SK-N-SH (cell line): Measurements from ENCODE around the gene MAP2K2. TPM values are rescaled to one million over a fixed set of nuclear protein-coding genes. Genes with fewer than 3 reads are reported as not detected.

ENCODE experiments used
- CTCF ChIA-PET: fragments of 300-600, 350-600 bp; formaldehyde crosslinking; extraction: SDS; loops from one replicate; lab custom pipeline; 2021; lab: Yijun Ruan, JAX
- POLR2A ChIA-PET: fragments of 350-600 bp; sonication (Branson Sonifier 250); formaldehyde crosslinking; extraction: SDS; loops from one replicate; lab custom pipeline; 2020; ENCODE audit warnings: antibody characterized with exemption, inconsistent platforms; lab: Yijun Ruan, JAX
- DNase-seq: peaks from one replicate; pipeline ENCODE4 v3.0.0; 2012
- H2AFZ ChIP-seq: fragments of 200-600 bp; sonication (generic); 2 replicates; pipeline ENCODE4 v1.8.1; 2016; ENCODE audit warnings: antibody characterized with exemption, mild to moderate bottlenecking, low read depth
- H3F3A ChIP-seq: fragments of 200-600 bp; sonication (generic); replicated peaks from 2 replicates; pipeline ENCODE3; 2016; ENCODE audit warnings: antibody characterized with exemption, mild to moderate bottlenecking; ENCODE audit not compliant: insufficient read depth
- H3K27ac ChIP-seq, 2 experiments: fragments of 200-500 bp in 1 of 2; fragments of 200-600 bp in 1 of 2; sonication (Bioruptor generic) in 1 of 2; sonication (generic), shearing (Covaris generic) in 1 of 2; 2 replicates each; pipeline versions ENCODE4 v1.5.1 to v1.6.1; 2014 to 2016; ENCODE audit warnings: low read depth in 2 of 2, inconsistent platforms in 1 of 2, low read length in 1 of 2, mild to moderate bottlenecking in 1 of 2, mixed read lengths in 1 of 2
- H3K27me3 ChIP-seq: fragments of 200-600 bp; sonication (generic), shearing (Covaris generic); 2 replicates; pipeline ENCODE4 v1.6.1; 2016; ENCODE audit warnings: mixed run types; ENCODE audit not compliant: insufficient read depth
- H3K36me3 ChIP-seq, 2 experiments: fragments of 200-500 bp in 1 of 2; fragments of 200-600 bp in 1 of 2; sonication (Bioruptor generic) in 1 of 2; sonication (generic) in 1 of 2; replicated peaks in 1 of 2; 2 replicates each; pipeline versions ENCODE3 to v1.5.1; 2014 to 2016; ENCODE audit warnings: low read length in 1 of 2, mild to moderate bottlenecking in 1 of 2; ENCODE audit not compliant: insufficient read depth in 2 of 2, control insufficient read depth in 1 of 2
- H3K4me1 ChIP-seq, 2 experiments: fragments of 200-500 bp in 1 of 2; fragments of 200-600 bp in 1 of 2; sonication (Bioruptor generic) in 1 of 2; sonication (generic), shearing (Covaris generic) in 1 of 2; 2 replicates each; pipeline versions ENCODE4 v1.5.1 to v1.6.1; 2014 to 2016; ENCODE audit warnings: low read depth in 1 of 2, low read length in 1 of 2, mixed run types in 1 of 2; ENCODE audit not compliant: insufficient read depth in 2 of 2, control insufficient read depth in 1 of 2
- H3K4me2 ChIP-seq: fragments of 200-600 bp; sonication (generic), shearing (Covaris generic); 2 replicates; pipeline ENCODE4 v1.6.1; 2017; ENCODE audit warnings: mixed run types
- H3K4me3 ChIP-seq, 2 experiments: fragments of 200-500 bp in 1 of 2; fragments of 200-600 bp in 1 of 2; sonication (Bioruptor generic) in 1 of 2; sonication (generic), shearing (Covaris generic) in 1 of 2; 2 replicates each; pipeline versions ENCODE4 v1.5.1 to v1.8.1; 2014 to 2016; ENCODE audit warnings: low read depth in 2 of 2, inconsistent platforms in 1 of 2, low read length in 1 of 2, mild to moderate bottlenecking in 1 of 2, mixed read lengths in 1 of 2, moderate library complexity in 1 of 2
- H3K79me2 ChIP-seq: fragments of 200-600 bp; sonication (generic); 2 replicates; pipeline ENCODE4 v1.8.1; 2017; ENCODE audit warnings: mild to moderate bottlenecking; ENCODE audit not compliant: insufficient read depth
- H3K9ac ChIP-seq: fragments of 200-600 bp; sonication (generic); 2 replicates; pipeline ENCODE4 v1.6.1; 2017; ENCODE audit warnings: mixed run types
- H3K9me2 ChIP-seq: fragments of 200-600 bp; sonication (generic); 2 replicates; pipeline ENCODE4 v1.6.1; 2017; ENCODE audit warnings: mixed run types
- H3K9me3 ChIP-seq: fragments of 200-600 bp; sonication (generic); 2 replicates; pipeline ENCODE4 v1.6.1; 2017; ENCODE audit warnings: mixed run types, mild to moderate bottlenecking, moderate library complexity
- H4K20me1 ChIP-seq: fragments of 200-600 bp; sonication (generic); 2 replicates; pipeline ENCODE4 v1.6.1; 2017; ENCODE audit warnings: mild to moderate bottlenecking, mixed run types; ENCODE audit not compliant: insufficient read depth
- CHD2 ChIP-seq: fragments of 150-350 bp; IDR thresholded peaks from 2 replicates; pipeline ENCODE4 v1.6.1; 2018; ENCODE audit warnings: low read length; ENCODE audit not compliant: partially characterized antibody
- FOSL2 ChIP-seq: IDR thresholded peaks from 2 replicates; pipeline ENCODE4 v1.4.0; 2012; ENCODE audit warnings: low read depth, mild to moderate bottlenecking, moderate library complexity, borderline replicate concordance
- FOXJ3 ChIP-seq: sonication (generic); formaldehyde crosslinking; IDR thresholded peaks from 2 replicates; pipeline ENCODE4 v1.5.1; 2020; ENCODE audit warnings: mild to moderate bottlenecking, missing genetic modification reagents
- GABPA ChIP-seq: IDR thresholded peaks from 2 replicates; pipeline ENCODE4 v1.4.0; 2012; ENCODE audit warnings: low read depth, mild to moderate bottlenecking
- JUND ChIP-seq: IDR thresholded peaks from 2 replicates; pipeline ENCODE4 v1.4.0; 2012
- POLR2AphosphoS5 ChIP-seq: IDR thresholded peaks from 2 replicates; pipeline ENCODE4 v1.6.1; 2012; ENCODE audit warnings: low read depth, low read length
- RAD21 ChIP-seq: IDR thresholded peaks from 2 replicates; pipeline ENCODE4 v1.6.1; 2012; ENCODE audit warnings: mild to moderate bottlenecking, low read length
- RFX5 ChIP-seq: IDR thresholded peaks from 2 replicates; pipeline ENCODE4 v1.6.1; 2012; ENCODE audit warnings: mild to moderate bottlenecking, improper control_type of control experiment, low read length
- RXRA ChIP-seq: IDR thresholded peaks from 2 replicates; pipeline ENCODE4 v1.4.0; 2012; ENCODE audit warnings: low read depth, mild to moderate bottlenecking, borderline replicate concordance
- SMC3 ChIP-seq: IDR thresholded peaks from 2 replicates; pipeline ENCODE4 v1.6.1; 2012; ENCODE audit warnings: low read depth, low read length, improper control_type of control experiment
- TAF1 ChIP-seq: IDR thresholded peaks from 2 replicates; pipeline ENCODE4 v1.6.1; 2012; ENCODE audit warnings: low read depth, mild to moderate bottlenecking, low read length, moderate library complexity, borderline replicate concordance
- TCF12 ChIP-seq: IDR thresholded peaks from 2 replicates; pipeline ENCODE4 v1.4.0; 2012
- TEAD4 ChIP-seq: IDR thresholded peaks from 2 replicates; pipeline ENCODE4 v1.4.0; 2012; ENCODE audit warnings: mild to moderate bottlenecking, borderline replicate concordance; ENCODE audit not compliant: insufficient read depth
- YY1 ChIP-seq: IDR thresholded peaks from 2 replicates; pipeline ENCODE4 v1.4.0; 2012; ENCODE audit warnings: low read depth, mild to moderate bottlenecking
- WGBS: methylation state at CpG from one replicate; pipeline ENCODE4 v1.1.6; 2017; ENCODE audit warnings: low lambda C conversion rate; 5-methylcytosine and 5-hydroxymethylcytosine counted together
- polyA plus RNA-seq, 3 experiments: library from polyadenylated mRNA; depleted of rRNA; stranded (reverse); fragments of >200 nt; gene quantifications; 2 replicates each; pipeline ENCODE4 v1.2.3, GENCODE V29; 2012
- TF ChIP-seq, protein P1 (sequence below): fragments of 200-600 bp; sonication (generic); IDR thresholded peaks from 2 replicates; pipeline ENCODE4 v1.6.1; 2017; ENCODE audit warnings: antibody characterized with exemption, mild to moderate bottlenecking, moderate library complexity
- TF ChIP-seq, protein P2 (sequence below): IDR thresholded peaks from 2 replicates; pipeline ENCODE4 v1.6.1; 2012; ENCODE audit warnings: mild to moderate bottlenecking, low read depth, low read length, moderate library complexity

MAP2K2 gene
- polyA plus RNA-seq, 1 of the 3 experiments (the other 2 are of a cell fraction), result 114 TPM

DNA sequence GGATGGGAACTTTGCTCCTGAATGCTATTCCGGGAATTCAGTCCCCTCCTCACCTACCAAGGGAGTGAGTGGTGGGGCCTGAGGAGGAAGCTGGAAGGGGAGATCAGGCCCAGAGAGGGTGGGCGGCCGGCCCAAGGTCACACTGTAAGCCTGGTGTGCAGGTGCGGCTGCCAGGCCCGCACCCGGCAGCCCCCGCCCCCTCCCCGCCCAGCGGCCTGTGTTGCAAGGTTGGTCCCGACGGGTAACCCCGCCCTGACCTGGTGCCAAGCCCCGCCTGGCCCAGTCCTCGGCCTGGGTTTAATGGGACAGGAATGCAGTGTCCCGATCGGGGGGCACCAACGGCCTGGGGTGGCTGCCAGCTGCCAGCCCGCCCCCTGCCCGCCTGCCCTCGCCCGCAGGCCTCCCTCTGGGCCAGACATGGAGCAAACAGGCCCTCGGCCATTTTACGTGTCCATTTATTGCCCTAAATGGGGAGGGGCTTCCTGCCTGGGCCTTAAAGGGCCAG, 62.7 kb downstream of the MAP2K2 start:
- Histone ChIP-seq H3K36me3 (peaks cover 3 to 13% of the 10 kb centered on the region in 2 experiments), H3K4me1 (peaks cover 6 to 10% of the 10 kb centered on the region in 2 experiments; a peak in 2 of 4 replicates), H3K27me3 (no peaks in the 10 kb centered on the region), H3K79me2 (peaks cover 90% of the 10 kb centered on the region), H4K20me1 (peaks cover 87% of the 10 kb centered on the region), H3K4me3 (no peak overlapping the region), H2AFZ (no peak overlapping the region), H3K27ac (no peak overlapping the region), H3K9ac (no peak overlapping the region), H3K9me2 (no peaks in the 10 kb centered on the region), H3K4me2 (no peak overlapping the region), H3K9me3 (no peaks in the 10 kb centered on the region), H3F3A (peaks cover 15% of the 10 kb centered on the region)
- POLR2A ChIA-PET, result no interaction called here
- no peak for DNase-seq
- WGBS, result 68% methylated on average over 8 of the region's 23 CpGs
- TF ChIP-seq RAD21, result no peak
- no peak for TF ChIP-seq JUND
- no peak for TF ChIP-seq RFX5
- TF ChIP-seq, protein P1, sequence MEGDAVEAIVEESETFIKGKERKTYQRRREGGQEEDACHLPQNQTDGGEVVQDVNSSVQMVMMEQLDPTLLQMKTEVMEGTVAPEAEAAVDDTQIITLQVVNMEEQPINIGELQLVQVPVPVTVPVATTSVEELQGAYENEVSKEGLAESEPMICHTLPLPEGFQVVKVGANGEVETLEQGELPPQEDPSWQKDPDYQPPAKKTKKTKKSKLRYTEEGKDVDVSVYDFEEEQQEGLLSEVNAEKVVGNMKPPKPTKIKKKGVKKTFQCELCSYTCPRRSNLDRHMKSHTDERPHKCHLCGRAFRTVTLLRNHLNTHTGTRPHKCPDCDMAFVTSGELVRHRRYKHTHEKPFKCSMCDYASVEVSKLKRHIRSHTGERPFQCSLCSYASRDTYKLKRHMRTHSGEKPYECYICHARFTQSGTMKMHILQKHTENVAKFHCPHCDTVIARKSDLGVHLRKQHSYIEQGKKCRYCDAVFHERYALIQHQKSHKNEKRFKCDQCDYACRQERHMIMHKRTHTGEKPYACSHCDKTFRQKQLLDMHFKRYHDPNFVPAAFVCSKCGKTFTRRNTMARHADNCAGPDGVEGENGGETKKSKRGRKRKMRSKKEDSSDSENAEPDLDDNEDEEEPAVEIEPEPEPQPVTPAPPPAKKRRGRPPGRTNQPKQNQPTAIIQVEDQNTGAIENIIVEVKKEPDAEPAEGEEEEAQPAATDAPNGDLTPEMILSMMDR, result no peak
- no peak for TF ChIP-seq SMC3
- no peak for TF ChIP-seq YY1
- TF ChIP-seq GABPA, result no peak
- TF ChIP-seq FOXJ3, result no peak
- TF ChIP-seq FOSL2, result no peak
- TF ChIP-seq POLR2AphosphoS5, result no peak
- no peak for TF ChIP-seq TCF12
- TF ChIP-seq, protein P2, sequence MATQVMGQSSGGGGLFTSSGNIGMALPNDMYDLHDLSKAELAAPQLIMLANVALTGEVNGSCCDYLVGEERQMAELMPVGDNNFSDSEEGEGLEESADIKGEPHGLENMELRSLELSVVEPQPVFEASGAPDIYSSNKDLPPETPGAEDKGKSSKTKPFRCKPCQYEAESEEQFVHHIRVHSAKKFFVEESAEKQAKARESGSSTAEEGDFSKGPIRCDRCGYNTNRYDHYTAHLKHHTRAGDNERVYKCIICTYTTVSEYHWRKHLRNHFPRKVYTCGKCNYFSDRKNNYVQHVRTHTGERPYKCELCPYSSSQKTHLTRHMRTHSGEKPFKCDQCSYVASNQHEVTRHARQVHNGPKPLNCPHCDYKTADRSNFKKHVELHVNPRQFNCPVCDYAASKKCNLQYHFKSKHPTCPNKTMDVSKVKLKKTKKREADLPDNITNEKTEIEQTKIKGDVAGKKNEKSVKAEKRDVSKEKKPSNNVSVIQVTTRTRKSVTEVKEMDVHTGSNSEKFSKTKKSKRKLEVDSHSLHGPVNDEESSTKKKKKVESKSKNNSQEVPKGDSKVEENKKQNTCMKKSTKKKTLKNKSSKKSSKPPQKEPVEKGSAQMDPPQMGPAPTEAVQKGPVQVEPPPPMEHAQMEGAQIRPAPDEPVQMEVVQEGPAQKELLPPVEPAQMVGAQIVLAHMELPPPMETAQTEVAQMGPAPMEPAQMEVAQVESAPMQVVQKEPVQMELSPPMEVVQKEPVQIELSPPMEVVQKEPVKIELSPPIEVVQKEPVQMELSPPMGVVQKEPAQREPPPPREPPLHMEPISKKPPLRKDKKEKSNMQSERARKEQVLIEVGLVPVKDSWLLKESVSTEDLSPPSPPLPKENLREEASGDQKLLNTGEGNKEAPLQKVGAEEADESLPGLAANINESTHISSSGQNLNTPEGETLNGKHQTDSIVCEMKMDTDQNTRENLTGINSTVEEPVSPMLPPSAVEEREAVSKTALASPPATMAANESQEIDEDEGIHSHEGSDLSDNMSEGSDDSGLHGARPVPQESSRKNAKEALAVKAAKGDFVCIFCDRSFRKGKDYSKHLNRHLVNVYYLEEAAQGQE, result no peak
- no peak for TF ChIP-seq RXRA
- no peak for TF ChIP-seq CHD2
- TF ChIP-seq TAF1, result no peak
- TF ChIP-seq TEAD4, result no peak
- CTCF ChIA-PET, result no interaction called here
